Jurkat, Clone E6-1 (cell line): ENCODE measurements around the gene TP53INP2. TPM values are rescaled to one million over a fixed set of nuclear protein-coding genes. Genes with fewer than 3 reads are reported as not detected.
"Not testable (repeated sequence)": the region's sequence is repeated elsewhere in the genome, so short reads cannot be mapped to it uniquely, and the experiment has no call there.

Experiments
- DNase-seq: peaks from one replicate; pipeline ENCODE4 v3.0.0-alpha.2; 2011; ENCODE audit warnings: low read depth, low spot score
- H3K4me3 ChIP-seq: 2 replicates; pipeline ENCODE4 v1.5.1; 2011; ENCODE audit warnings: mild to moderate bottlenecking, low read length, control low read depth, moderate library complexity
- polyA plus RNA-seq: library from polyadenylated mRNA; unstranded; fragments of >200 nt; gene quantifications from one replicate; pipeline ENCODE4 v1.2.1, GENCODE V29; 2012; ENCODE audit warnings: missing spikeins; ENCODE audit not compliant: insufficient read length, insufficient read depth

Gene TP53INP2, protein sequence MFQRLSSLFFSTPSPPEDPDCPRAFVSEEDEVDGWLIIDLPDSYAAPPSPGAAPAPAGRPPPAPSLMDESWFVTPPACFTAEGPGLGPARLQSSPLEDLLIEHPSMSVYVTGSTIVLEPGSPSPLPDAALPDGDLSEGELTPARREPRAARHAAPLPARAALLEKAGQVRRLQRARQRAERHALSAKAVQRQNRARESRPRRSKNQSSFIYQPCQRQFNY
- 6.5 TPM for polyA plus RNA-seq

DNA sequence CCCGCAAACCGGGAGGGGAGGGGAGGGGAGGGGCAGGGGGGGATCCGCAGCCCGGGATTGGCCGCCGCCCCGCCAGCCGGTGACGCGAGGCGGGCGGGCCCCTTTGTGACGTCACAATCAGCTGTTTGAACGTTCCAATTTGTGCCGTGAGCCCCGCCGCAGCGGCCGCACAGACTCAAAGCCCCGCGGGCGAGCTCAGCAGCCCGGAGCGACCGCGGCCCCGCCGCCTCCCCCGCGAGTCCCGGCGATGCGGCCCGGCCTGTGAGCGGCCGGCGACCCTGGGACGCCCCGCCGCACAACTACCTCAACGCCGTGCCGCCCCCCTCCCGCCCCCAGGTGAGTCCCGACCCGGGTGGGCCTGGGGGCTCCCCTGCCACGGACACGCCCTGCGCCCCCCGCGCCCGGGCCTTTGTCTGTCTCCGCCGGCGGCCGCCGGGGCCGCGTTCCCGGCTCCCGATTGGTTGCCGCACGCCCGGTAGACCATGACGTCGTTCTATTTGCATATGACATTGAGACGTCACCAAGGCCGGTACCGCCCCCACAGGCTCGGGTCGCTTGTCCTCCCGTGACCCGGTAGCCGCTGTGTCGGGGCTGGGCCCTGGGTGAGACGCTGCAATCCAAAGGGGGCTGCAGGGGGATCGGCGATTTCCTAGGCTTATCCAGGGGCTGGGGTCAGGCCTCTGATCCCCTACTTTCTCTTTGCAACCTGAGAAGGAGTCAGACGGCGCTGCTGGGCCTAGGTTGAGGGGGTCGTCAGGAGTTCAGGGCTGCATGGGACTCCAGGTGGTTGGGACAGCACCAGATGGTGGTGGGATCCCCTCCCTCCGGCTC is at the start of gene TP53INP2:
TP53INP2 (plus strand) TSS at position 168 of the 831 bp plus-strand sequence. CDS start 4,396 bp downstream, outside the sequence.
- peak within 1 kb of the TSS; percentile 85 for H3K4me3 ChIP-seq
- DNase-seq: peak; percentile 82

DNA sequence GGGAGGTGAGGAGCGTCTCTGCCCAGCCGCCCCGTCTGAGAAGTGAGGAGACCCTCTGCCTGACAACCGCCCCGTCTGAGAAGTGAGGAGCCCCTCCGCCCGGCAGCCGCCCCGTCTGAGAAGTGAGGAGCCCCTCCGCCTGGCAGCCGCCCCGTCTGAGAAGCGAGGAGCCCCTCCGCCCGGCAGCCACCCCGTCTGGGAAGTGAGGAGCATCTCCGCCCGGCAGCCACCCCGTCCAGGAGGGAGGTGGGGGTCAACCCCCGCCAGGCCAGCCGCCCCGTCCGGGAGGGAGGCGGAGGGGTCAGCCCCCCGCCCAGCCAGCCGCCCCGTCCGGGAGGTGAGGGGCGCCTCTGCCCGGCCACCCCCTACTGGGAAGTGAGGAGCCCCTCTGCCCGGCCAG is 45.5 kb upstream of the TP53INP2 start:
- H3K4me3 ChIP-seq: not testable (repeated sequence)

DNA sequence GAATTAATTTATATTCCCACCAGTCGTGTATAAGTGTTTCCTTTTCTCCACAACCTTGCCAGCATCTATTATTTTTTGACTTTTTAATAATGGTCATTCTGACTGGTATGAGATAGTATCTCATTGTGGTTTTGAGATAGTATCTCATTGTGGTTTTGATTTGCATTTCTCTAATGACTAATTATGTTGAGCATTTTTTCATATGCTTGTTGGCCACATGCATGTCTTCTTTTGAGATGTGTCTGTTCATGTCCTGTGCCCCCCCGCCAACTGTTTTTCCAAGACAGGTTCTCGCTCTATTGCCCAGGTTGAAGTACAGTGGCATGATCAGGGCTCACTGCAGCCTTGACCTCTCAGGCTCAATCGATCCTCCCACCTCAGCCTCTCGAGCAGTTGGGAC is 42.3 kb upstream of the TP53INP2 start:
- DNase-seq, H3K4me3 ChIP-seq: not testable (repeated sequence)

More for the DNA sequence above, 45.5 kb upstream of the TP53INP2 start:
- DNase-seq: not testable (repeated sequence)

DNA sequence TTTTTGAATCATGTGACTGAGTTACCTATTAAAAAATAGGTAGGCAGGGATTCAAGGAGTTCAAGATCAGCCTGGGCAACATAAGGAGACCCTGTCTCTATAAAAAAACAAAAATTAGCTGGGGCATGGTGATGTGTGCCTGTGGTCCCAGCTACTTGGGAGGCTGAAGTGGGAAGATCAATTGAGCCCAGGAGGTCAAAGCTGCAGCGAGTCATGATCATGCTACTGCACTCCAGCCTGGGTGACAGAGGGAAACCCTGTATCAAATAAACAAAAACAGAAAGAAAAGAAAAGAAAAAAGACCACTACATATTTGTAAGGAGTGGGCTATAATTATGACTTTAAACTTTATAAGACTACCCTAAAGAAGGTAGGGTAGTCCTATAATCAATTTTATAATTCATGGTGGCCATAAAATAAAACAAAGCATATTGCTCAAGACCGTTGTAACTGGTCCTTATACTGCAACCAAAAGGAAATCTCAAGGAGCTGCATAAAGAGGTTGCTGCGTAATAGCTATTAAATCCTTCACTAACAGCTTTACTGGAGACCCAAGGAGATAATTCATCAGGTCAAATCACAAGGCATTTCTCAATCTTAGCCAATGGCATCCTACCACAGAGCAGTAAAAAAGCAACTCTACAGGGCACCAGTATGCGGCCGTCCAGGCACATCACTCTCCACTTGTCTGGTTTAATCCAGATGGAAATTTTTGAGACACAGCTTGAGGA is 40.8 kb upstream of the TP53INP2 start:
- DNase-seq: no peak
- H3K4me3 ChIP-seq: no peak overlapping the region

DNA sequence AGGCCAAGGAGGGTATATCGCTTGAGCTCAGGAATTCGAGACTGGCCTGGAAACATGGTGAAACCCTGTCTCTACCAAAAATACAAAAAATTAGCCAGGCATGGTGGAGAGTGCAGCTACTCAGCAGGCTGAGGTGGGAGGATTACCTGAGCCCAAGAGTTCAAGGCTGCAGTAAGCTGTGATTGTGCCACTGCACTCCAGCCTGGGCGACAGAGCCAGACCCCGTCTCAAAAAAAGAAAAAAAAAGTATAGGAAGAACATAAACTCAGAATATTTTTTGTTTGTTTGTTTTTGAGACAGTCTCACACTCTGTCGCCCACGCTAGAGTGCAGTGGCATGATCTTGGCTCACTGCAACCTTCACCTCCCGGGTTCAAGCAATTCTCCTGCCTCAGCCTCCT is 39.4 kb upstream of the TP53INP2 start:
- H3K4me3 ChIP-seq, DNase-seq: not testable (repeated sequence)

DNA sequence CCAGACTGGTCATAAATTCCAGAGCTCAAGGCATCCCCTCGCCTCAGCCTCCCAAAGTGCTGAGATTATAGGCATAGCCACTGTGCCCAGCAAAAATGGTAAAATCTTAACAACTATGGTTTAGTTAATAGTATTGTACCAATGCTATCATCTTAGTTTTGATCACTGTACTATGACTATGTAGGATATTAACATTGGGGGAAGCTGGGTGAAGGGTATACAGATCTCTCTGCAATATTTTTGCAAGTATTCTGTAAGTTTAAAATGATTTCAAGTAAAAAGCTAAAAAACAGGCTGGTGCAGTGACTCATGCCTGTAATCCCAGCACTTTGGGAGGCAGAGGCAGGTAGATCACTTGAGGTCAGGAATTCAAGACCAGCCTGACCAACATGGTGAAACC is 35.0 kb upstream of the TP53INP2 start:
- no peak overlapping the region for H3K4me3 ChIP-seq
- DNase-seq: no peak

DNA sequence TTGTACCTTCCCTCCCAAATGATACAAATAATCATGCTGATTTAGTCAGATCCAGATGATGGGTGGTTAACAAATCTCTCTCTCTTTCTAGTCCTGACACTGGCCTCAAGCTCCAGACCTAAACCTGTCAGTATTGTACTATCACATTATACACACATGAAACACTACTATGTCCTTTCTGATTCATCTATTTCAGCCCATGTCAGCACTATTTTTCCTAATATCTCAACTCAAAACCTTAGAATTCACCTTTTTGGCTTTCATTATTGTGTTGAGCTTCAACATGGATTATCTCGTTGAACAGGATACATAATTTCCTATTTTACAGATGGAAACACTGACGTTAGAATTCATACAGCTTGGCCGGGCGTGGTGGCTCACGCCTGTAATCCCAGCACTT is 30.7 kb upstream of the TP53INP2 start:
- H3K4me3 ChIP-seq: no peak overlapping the region
- no peak for DNase-seq

DNA sequence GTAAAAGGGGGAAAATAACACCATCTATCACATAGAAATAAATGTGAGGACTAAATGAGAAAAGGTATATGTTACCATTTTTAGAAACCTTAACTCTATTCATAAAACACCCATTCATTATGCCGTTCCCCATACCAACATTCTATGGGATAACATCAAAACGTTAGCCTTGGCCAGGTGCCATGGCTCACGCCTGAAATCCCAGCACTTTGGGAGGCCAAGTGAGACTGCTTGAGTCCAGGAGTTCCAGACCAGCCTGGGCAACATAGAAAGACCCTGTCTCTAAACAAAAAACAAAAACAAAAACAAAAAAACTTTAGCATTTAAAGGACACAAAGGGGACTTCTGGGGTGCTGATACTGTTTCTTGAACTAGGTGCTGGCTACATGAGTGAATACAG is 28.6 kb upstream of the TP53INP2 start:
- H3K4me3 ChIP-seq: no peak overlapping the region
- DNase-seq: no peak

DNA sequence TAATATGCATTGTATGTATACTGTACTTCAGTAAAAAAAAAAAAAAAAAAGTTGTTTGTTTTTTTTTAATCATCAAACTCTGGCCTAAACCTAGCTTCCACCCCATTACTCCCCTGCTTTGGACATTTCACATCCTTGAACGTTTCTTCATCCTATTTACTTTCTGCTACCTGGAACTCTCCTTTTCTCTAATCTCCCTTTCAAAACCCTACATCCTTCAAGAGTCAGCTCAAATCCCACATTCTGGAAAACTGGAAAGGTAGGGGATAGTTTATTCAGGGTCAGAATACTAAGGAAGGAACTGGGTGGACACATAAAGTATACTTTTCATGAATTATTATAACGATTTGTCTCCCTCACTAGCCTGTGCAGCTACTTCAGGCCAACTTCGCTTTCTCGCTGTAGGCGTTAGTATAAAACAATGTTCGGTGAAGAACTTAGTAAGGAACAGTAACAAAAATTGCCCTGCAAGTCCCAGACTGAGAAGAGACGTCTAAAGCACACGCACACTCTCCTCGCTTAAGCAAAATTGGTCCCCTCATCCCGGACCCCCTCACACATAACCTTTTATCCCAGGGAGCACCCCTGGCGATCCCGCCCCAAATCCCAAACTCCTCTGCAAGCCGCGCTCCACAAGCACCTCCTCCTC is 28.0 kb upstream of the TP53INP2 start:
- peak overlapping the region; percentile 79 for H3K4me3 ChIP-seq
- DNase-seq: no peak

DNA sequence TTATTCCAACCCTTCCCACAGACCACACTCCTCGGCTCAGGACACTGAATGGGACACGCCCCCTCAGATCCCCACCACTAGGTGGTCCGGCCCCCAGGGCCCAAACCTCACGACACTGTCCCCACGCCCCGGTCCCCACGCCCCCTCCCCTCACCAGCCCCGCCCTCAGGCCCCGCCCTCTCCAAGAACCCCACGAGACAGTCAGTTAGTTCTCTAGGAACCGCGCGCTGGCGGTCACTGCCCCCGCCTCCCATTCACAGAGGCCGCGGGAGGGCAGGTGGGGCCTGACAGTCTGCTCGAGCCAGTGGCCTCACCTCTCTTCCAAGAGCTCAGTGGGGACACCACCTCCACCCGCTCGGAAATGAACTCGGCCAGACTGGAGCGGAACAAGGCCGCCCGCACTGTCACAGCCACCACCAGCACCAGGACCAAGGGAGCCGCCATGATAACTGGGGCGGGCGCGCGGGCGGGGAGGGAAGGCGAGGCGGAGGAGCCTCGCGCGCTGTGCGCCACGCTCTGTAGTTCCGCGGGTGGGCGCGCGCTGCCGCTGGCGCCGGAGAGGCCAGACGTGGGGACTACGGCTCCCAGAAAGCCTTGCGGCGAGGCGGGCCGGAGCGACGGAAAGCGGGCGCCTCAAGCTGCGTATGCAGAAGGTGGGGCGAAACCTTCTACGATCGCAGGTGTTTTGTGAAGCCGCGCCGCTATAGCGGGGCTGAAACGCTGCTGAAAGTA is 27.3 kb upstream of the TP53INP2 start, which contains the start of gene PIGU:
PIGU (minus strand) TSS at position 451 of the 732 bp plus-strand sequence; CDS start at position 444, 7 bp downstream.
- H3K4me3 ChIP-seq: peak within 1 kb of the TSS; percentile 79
- peak; percentile 93 for DNase-seq

DNA sequence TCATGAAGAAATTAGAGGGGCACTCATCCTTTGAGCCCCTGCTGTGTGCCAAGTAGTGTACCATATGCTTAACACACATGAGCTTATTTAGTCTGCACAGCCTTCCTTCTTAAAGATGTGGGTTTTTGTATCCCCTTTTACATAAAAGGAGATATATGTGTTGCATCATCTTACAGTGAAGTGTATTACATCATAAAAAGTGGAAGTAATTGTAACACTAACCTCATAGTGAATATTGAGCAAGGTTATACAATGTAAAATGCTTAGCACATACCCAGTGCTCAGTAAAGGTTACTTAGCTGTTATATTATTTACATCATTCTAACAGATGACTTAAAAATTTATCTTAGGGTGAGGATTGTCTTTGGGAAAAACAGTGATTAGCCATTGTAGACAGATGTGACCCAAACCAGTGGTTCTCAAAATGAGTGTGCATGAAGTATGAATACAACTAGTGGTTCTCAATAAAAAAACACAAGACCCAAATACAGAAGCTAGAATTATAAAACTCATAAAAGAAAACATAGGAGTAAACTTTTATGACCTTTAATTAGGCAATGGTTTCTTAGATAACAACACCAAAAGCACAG is 23.5 kb upstream of the TP53INP2 start:
- DNase-seq: no peak
- no peak overlapping the region for H3K4me3 ChIP-seq

DNA sequence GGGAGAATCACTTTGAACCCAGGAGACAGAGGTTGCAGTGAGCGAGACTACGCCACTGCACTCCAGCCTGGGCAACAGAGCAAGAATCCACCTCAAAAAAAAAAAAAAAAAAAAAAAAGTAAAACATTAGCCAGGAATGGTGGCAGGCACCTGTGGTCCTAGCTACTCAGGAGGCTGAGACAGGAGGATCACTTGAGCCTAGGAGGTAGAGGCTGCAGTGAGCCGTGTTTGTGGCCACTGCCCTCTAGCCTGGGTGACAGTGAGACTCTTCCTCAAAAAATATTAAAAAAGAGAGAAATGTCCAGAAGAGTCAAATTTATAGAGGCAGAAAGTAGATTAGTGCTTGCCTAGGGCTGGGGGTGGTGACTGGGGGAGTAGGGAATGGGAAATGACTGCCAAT is 20.5 kb upstream of the TP53INP2 start:
- DNase-seq: no peak
- H3K4me3 ChIP-seq: no peak overlapping the region

DNA sequence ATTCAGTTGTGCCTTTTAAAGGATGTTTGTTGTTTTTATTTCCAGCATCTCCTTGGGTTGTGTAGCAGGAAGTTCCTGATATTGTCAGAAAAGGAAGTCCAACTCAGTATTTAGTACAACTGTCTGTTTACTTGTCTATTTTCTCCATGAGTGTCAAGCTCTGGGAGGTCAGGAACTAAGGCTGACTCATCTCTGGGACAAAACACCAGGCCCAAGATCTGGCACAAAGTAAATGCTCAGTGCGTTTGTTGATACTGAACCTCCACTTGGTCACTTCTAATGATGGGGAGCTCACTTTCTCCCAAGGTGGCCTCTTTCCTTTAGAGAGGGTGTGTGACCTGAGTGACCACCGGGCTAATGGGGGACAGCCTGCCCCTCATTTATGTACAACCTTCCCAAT is 14.7 kb upstream of the TP53INP2 start:
- DNase-seq: no peak

DNA sequence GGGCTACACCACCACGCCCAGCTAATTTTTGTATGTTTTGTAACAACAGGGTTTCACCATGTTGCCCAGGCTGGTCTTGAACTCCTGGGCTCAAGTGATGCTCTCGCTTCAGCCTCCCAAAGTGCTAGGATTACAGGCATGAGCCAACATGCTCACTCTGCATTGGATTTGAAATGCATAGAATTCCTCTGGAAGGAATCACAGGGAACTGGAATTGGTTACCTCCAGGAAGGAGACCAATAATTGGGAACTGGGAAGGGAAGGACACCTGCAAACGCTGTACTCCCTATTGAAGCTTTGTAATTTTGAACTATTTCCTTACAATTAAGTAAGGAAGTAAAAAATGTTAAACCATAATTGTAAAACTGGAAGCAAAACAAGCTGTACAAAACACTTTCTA is 12.3 kb upstream of the TP53INP2 start:
- no peak overlapping the region for H3K4me3 ChIP-seq

More for the DNA sequence above, 14.7 kb upstream of the TP53INP2 start:
- H3K4me3 ChIP-seq: no peak overlapping the region

DNA sequence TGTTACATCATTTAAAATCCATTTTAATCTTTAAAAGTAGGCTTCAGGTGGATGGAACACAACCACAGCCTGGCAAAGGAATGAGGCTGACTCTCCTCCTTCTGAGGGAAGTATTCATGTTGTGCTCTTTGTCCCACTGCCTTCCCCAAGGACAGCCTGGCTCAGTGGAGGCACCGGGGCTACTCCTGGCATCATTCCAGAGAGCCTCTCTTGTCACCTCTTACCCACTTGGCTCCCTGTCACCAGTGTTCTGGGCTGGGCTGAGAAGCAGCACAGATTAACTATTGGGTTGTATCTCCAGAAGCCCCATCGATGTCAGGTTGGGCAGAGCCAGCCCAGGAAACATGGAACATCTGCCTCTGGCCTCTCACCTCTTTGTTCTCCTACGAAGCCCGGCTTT is 10.7 kb upstream of the TP53INP2 start:
- no peak overlapping the region for H3K4me3 ChIP-seq
- DNase-seq: no peak

More for the DNA sequence above, 12.3 kb upstream of the TP53INP2 start:
- no peak for DNase-seq

DNA sequence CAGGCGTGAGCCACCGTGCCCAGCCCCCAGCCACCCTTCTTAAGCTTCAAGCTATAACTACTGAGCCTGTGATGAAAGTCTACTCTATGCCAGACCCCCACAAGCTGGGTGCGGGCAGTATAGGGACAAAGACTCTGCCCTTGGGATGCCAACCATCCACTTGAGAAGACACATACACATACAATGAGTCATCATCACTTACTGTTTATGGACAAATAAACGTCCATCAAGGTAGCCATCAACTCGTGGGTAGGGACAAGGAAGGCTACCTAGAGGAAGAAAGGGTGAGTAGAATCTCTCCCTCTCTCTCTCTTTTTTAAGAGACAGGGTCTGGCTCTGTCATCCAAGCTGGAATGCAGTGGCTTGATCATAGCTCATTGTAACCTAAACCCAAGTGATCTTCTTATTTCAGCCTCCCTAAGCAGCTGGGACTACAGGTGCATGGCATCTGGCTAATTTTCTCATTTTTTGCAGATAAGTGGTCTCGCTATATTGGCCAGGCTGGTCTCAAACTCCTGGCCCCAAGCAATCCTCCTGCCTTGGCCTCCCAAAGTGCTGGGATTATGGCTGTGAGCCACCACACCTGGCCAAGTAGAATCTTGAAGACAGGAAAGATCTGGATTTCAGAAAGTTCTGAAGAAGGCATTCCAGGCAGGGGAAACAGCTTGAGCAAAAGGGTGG is 2.6 kb upstream of the TP53INP2 start:
- H3K4me3 ChIP-seq: no peak overlapping the region
- no peak for DNase-seq

DNA sequence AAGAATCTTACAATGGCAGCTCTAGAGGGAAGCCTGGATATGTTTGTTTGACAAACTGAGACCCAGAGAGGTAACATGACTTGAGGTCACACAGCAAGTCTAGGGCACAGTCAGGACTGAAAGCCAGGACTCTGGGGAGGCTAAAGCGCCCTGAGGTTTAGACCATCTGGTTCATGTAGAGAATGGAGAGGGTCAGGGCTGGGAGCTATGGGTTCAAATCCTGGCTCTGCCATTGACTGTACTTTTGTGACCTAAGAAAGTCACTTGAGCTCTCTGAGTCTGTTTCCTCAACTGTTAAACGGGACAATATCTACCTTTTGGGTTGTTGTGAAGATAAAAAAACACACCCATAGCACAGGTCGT is 1.1 kb upstream of the TP53INP2 start:
- peak overlapping the region; percentile 85; the same call in 1 of the 2 replicates for H3K4me3 ChIP-seq
- DNase-seq: no peak
